Activated naive CD4-positive, alpha-beta T cell (primary cell): Measurements from ENCODE around the gene ADAMTSL4.
"Not testable (repeated sequence)": the region's sequence is repeated elsewhere in the genome, so short reads cannot be mapped to it uniquely, and the experiment has no call there.

Experiments
- DNase-seq, 4 experiments: peaks; one replicate each; lab custom pipeline; 2025; lab: John Stamatoyannopoulos, UW

The ADAMTSL4 gene

DNA sequence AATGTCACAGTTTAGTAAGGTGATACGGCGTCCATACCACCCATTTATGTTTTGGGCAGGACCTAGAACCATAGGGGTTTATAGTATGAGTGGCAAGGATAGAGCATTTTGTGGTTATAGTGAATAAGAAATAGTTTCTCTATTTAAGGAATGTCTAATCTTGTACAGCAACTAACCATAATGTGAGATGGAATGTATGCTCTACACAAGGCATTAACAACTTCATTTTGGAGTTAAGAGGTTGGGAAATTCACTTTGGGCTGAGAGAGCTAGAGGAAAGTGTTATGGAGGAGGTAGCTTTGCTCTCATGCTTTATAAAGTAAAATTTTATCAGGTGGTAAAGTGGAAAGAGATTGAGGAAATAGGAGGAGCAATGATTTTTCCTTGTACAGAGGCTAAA, 33.2 kb downstream of the ADAMTSL4 start:
- DNase-seq = no peak

DNA sequence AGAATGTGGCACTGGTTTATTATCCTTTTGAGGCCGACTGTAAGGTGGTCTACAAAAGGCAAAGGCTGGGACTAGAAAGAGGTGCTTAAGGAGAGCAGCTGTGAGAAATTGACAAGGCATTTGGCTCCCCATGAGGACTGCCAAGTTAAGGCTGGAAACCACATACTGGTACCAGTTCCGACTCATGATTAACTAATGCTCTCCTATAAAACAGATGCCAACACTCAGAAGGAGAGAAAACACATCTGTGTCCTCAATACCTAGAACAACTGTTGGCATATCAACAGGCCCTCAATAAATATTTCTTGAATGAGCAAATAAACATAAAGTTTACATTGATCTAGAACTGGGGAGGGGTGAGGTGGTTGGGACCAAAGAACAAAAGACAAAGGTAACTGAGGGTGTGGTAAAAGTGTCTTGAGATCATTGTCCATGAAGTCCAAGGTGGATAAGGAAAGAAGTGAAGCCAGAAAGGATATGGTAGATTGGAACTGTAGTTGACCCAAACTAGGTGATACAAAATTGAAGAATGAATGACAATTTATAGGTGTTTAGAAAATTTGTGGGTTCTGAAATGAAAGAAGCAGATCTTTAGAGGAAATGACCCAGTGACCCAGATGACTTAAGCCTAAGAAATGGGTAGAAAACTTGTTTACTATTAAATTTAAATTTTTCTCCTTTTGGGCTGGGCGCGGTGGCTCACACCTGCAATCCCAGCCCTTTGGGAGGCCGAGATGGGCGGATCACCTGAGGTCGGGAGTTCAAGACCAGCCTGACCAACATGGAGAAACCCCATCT, 47.1 kb downstream of the ADAMTSL4 start:
- no peak for DNase-seq

DNA sequence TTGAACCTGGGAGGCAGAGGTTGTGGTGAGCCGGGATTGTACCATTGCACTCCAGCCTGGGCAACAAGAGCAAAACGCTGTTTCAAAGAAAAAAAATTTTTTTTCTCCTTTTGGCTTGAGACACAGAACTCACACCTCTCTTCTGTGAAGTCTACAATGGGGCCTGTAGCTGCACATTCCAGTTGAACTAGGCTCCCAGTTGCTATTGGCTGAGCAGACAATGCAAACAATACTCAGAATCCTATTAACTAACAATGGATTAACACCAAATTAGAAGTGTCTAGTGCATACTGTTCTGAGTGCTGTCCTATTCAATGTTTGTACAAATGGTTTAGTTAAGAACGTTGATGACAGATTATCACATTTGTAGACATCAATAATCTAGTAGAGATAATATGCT, 47.8 kb downstream of the ADAMTSL4 start:
- DNase-seq = no peak

DNA sequence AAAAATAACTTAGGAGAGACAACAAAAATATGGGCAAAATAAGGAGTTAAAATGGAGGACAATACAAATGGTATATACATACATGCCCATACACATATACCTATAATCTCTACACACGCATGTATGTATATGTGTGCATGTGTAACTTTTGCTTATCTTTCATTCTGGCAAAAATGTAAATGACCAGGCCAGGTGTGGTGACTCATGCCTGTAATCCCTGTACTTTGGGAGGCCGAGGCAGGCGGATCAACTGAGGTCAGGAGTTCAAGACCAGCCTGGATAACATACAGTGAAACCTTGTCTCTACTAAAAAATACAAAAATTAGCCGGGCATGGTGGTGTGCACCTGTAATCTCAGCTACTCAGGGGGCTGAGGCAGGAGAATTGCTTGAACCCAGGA, 49.1 kb downstream of the ADAMTSL4 start:
- DNase-seq = not testable (repeated sequence)

DNA sequence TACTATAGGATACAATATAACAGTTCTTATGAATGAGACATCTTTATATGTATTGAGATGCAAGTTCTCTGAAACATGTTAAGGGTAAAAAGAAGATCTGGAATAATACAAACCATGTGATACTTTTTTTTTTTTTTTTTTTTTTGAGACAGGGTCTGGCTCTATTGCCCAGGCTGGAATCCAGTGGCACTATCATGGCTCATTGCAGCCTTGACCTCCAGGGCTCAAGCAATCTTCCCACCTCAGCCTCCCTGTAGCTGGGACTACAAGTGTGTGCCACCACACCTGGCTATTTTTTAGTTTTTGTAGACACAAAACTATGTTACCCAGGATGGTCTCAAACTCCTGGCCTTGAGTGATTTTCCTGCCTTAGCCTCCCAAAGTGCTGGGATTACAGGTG, 52.3 kb downstream of the ADAMTSL4 start:
- no peak for DNase-seq

DNA sequence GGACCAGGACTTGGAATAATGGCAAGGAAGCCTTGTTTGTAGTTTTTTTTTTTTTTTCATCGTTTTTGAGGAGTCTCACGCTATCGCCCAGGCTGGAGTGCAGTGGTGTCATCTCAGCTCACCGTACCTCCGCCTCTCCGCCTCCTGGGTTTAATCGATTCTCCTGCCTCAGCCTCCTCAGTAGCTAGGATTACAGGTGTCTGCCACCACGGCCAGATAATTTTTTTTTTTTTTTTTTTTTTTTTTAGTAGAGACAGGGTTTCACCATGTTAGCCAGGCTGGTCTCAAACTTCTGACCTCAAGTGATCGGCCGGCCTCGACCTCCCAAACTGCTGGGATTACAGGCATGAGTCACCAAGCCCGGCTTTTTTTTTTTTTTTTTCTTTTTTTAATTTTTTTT, 53.2 kb downstream of the ADAMTSL4 start:
- DNase-seq = not testable (repeated sequence)

DNA sequence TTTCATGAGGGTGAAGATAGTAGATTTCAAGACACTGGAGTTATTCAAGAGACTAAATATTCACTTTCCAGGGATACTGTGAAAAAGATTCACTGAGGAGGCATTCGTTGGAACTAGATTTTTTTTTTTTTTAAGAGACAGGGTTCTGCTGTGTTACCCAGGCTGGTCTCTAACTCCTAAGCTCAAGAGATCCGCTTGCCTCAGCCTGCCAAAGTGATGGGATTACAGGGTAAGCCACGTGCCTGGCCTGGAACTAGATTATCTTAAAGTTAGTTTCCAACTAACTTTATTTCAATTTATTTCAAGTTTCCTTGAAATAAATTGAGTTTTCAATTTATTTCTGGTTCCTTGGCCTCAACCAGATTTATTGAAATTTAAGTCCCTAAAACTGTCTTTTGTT, 54.5 kb downstream of the ADAMTSL4 start:
- DNase-seq = no peak

DNA sequence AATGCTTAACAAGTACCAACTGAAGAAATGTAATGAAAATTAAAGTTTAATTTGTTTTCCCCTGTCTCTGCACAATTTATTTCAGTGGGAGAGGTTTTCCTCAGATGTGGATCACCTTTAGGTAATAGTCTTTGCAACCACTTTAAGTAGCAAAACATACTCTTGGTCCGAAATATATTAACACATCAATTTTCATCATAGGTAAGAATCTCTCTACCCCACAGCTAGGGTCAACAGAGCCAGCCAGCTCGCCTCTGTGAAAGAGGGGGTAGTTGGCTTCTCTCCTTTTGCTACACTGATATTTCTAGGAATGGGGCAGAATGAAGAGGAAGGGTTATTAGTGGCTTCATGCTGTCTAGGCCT, 55.0 kb downstream of the ADAMTSL4 start:
- DNase-seq = no peak

DNA sequence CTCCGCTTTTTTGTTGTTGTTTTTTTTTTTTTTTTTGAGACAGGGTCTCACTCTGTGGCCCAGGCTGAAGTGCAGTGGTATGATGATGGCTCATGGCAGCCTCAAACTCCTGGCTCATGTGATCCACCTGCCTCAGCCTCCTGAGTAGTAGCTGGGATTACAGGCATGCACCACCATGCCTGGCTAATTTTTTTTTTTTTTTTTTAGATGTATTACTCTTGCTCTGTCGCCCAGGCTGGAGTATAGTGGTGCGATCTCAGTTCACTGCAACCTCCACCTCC, 56.2 kb downstream of the ADAMTSL4 start:
- not testable (repeated sequence) for DNase-seq

DNA sequence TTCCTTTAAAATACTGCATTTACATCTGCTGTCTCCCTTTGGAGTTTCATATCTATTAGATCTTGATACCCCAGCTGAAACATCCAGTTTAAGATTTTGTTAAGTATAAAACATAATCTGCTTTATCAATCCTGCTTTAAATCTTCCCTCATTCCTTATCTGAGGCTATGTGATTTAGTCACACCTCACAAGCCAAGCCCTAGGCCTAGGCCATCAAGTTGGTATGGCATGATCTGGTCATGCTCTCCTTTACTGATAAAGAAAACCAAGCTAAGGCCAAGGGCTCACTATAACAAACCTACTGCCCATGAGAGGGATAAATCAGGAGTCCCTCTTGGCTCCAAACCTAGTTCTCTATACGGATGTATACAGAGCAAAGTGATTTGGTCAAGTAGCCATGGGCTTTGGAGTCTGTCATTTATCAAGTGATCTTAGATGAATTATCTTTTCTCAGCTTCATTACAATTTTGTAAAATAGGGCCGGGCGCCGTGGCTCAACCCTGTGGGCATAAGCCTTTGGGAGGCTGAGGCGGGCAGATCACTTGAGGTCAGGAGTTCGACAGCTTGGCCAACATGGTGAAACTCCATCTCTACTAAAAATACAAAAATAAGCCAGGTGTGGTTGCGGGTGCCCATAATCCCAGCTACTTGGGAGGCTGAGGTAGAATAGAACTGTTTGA, 57.4 kb downstream of the ADAMTSL4 start:
- no peak for DNase-seq

DNA sequence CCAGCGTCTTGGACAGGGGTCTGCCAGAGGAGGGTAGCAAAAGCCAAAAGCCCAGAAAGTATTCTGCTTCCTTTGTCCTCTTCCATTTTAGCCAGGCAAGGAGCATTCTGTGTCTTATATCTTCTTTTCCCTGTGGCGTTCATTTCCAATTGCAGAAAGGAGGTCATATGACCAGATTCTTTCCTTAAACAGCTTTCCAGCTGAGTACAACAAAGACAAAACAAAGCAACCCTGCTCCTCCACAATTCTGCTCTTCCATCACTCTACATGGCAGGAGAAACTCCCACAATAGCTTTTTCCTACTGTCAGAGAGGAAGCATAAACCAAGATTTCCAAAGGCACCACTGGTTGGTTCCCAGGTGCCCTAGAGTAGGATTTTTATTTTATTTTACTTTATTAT, 60.5 kb downstream of the ADAMTSL4 start:
- DNase-seq = no peak
